Measurements from ENCODE around the gene EDNRA. TPM values are rescaled to one million over a fixed set of nuclear protein-coding genes. Genes with fewer than 3 reads are reported as not detected.

The EDNRA gene
- total RNA-seq, 1 experiment from 2014 or later, result not detected

- no TSS peak for BruUV-seq (replicated peaks)
- ChIA-PET CTCF (no interaction called here), POLR2A (ENCODE audit: unreplicated experiment) (no interaction called here)
- no peak overlapping the region for H3K4me3 ChIP-seq
- no peak overlapping the region for H2AFZ ChIP-seq
- H3K9me3 ChIP-seq (ENCODE audit: insufficient read depth, low read depth), result no peaks in the 10 kb centered on the region
- H3K9me2 ChIP-seq (ENCODE audit: insufficient read depth), result no peaks in the 10 kb centered on the region
- no peak for TF ChIP-seq CTCF (conservative IDR thresholded peaks at IDR 0.05)
- no peaks in the 10 kb centered on the region for H3K27me3 ChIP-seq (ENCODE audit: insufficient read depth, low read depth)
- no peak overlapping the region for H3K4me2 ChIP-seq
- H4K20me1 ChIP-seq (ENCODE audit: insufficient read depth), result no peaks in the 10 kb centered on the region
- H3K79me2 ChIP-seq (ENCODE audit: low read depth), result no peaks in the 10 kb centered on the region
- no peaks in the 10 kb centered on the region for H3K4me1 ChIP-seq (replicated peaks; ENCODE audit: insufficient read depth)
- intact Hi-C loops (cut with micrococcal nuclease; ENCODE audit: unreplicated experiment), result no loop called here
- no peaks in the 10 kb centered on the region for H3F3A ChIP-seq (ENCODE audit: insufficient read depth, low read depth)
- DNase-seq, result no peak
- no peaks in the 10 kb centered on the region for H3K36me3 ChIP-seq (ENCODE audit: low read depth)
- H3K27ac ChIP-seq, result no peak overlapping the region
These were observed 4.3 kb downstream of the EDNRA start for GRCh38 chr4:147485167-147485566.

- no TSS peak for BruUV-seq (replicated peaks)
- TF ChIP-seq EZH2 (IDR thresholded peaks at IDR 0.05; ENCODE audit: low read depth) (no peak), CTCF (conservative IDR thresholded peaks at IDR 0.05) (no peak)
- H3K9me3 ChIP-seq (ENCODE audit: insufficient read depth, low read depth), result no peaks in the 10 kb centered on the region
- ChIA-PET POLR2A (ENCODE audit: unreplicated experiment) (no interaction called here), CTCF (no interaction called here)
- no peaks in the 10 kb centered on the region for H4K20me1 ChIP-seq (ENCODE audit: insufficient read depth)
- no peaks in the 10 kb centered on the region for H3K36me3 ChIP-seq (ENCODE audit: low read depth)
- no peaks in the 10 kb centered on the region for H3K79me2 ChIP-seq (ENCODE audit: low read depth)
- H2AFZ ChIP-seq, result no peak overlapping the region
- intact Hi-C loops (cut with micrococcal nuclease; ENCODE audit: unreplicated experiment), result no loop called here
- H3K27me3 ChIP-seq (ENCODE audit: insufficient read depth, low read depth), result no peaks in the 10 kb centered on the region
- no peak overlapping the region for H3K27ac ChIP-seq
- H3K4me2 ChIP-seq, result no peak overlapping the region
- H3K4me3 ChIP-seq, result no peak overlapping the region
- no peak for DNase-seq
- H3K9me2 ChIP-seq (ENCODE audit: insufficient read depth), result no peaks in the 10 kb centered on the region
- no peaks in the 10 kb centered on the region for H3F3A ChIP-seq (ENCODE audit: insufficient read depth, low read depth)
- no peaks in the 10 kb centered on the region for H3K4me1 ChIP-seq (replicated peaks; ENCODE audit: insufficient read depth)
These were observed 6.7 kb downstream of the EDNRA start for GRCh38 chr4:147487616-147488015.

- Histone ChIP-seq H3K36me3 (ENCODE audit: low read depth) (no peaks in the 10 kb centered on the region), H3K9me2 (ENCODE audit: insufficient read depth) (no peaks in the 10 kb centered on the region), H3K9me3 (ENCODE audit: insufficient read depth, low read depth) (no peaks in the 10 kb centered on the region), H3F3A (ENCODE audit: insufficient read depth, low read depth) (no peaks in the 10 kb centered on the region), H4K20me1 (ENCODE audit: insufficient read depth) (no peaks in the 10 kb centered on the region), H3K27ac (no peak overlapping the region), H3K4me1 (replicated peaks; ENCODE audit: insufficient read depth) (no peaks in the 10 kb centered on the region), H3K79me2 (ENCODE audit: low read depth) (no peaks in the 10 kb centered on the region), H2AFZ (no peak overlapping the region), H3K27me3 (ENCODE audit: insufficient read depth, low read depth) (no peaks in the 10 kb centered on the region), H3K4me3 (no peak overlapping the region), H3K4me2 (no peak overlapping the region)
- BruUV-seq (replicated peaks), result no TSS peak
- TF ChIP-seq CTCF (conservative IDR thresholded peaks at IDR 0.05), result no peak
- TF ChIP-seq EZH2 (IDR thresholded peaks at IDR 0.05; ENCODE audit: low read depth), result no peak
- intact Hi-C loops (cut with micrococcal nuclease; ENCODE audit: unreplicated experiment), result no loop called here
- CTCF ChIA-PET, result no interaction called here
- DNase-seq, result no peak
- POLR2A ChIA-PET (ENCODE audit: unreplicated experiment), result no interaction called here
These were observed 7.7 kb downstream of the EDNRA start for GRCh38 chr4:147488556-147488955.
